ENCODE results near the gene GALNT9.
"Not testable (repeated sequence)": the region's sequence is repeated elsewhere in the genome, so short reads cannot be mapped to it uniquely, and the experiment has no call there.

Gene GALNT9

DNA sequence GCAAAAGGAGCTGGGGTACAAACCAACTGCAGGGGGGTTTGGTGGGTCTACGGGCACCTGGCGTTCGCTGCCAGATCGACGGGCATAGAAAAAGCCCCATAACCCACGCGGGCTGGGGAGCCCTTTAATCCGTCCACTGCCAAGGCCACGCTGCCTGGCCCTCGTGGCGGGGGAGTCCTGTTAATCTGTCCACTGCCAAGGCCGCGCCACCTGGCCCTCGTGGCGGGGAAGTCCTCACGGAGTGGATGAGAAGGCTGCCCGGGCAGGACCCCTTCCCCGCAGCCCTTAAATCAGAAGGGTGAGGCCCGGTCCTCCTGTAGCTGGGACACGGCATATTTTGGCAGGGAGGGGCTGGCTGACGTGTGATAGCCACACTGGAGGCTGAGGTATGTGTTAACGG, 99.0 kb downstream of the GALNT9 start:
- DNase-seq (ENCODE audit: low read depth, low spot score), result no peak

DNA sequence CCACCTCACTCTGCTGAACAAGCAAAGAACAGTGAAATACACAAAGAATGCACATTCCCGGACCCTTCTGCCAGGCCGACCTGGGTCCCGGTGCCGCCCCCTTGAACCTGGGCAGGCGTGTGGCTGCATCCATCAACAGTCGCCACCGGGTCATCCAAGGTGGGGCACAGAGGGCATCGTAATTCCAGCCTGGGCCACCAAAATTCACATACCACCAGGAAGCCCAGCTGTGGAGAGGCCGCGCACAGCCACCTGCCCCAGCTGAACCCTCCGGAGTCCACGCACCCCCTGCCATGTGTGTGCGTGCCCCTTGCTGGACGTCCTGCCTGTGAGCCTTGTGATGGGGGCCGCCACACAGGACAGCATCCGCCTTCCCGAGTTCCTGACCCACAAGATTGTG, 99.5 kb downstream of the GALNT9 start:
- no peak for DNase-seq (ENCODE audit: low read depth, low spot score)

DNA sequence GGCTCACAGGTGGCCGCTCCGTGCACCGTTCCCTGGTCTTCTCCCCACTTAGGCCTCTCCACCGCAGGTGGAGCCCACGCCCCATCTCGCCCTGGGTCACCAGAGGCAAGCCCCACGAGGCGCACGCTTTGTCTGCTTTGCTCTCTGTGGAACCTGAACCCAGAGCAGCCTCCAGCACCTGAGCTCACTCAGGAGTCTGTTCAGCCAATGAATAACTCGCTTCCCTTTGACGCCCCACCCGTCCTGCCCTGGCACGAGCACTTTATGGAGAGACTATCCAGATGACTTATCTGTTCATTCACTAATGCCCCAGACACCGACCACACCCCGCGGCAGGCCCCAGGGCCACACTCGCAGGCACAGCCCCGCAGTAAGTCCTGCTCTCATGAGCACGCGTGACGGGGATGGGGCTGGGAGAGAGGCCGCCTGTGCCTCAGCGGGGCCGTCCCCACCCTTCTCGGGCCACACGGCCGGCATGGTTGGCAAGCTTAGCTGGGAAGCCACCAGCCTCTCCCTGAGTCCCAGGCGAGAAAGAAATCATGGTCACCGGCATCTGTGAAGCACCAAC, 100.1 kb downstream of the GALNT9 start:
- no peak for DNase-seq (ENCODE audit: low read depth, low spot score)

DNA sequence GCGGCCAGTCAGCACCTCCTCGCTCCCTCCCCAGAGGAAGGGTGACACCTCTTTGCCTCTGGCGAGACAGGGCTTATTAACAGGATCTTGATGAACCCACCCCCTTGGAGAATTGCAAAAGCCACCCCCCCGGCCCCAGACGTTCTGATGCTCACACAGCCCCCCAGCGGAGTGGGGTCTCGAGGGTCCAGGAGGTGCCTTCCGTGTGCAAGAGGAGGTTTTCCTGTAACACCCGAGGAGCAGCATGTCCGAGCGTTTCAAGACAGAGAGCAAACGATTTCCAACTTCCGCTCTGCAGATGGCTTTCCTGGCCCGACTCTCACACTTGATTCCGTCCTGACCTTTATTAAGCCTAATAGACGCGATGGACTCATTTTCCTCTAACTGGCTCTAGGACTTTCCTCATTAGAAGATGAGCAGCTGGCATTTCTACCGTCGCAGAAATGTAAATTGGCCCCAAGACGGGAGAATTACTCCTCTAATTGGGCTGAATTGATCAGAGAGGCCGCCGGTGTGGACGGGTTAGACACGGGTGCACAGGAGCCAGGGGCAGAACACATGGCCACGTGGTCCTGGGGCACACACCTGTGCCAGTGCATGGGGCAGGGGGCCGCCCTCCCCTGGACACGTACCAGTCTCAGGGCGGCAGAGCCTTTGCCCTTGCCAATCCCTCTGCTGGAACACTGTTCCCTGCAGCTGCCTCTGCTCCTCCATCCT, 100.8 kb downstream of the GALNT9 start:
- no peak for DNase-seq (ENCODE audit: low read depth, low spot score)

- no peak for DNase-seq (ENCODE audit: low read depth, low spot score)
These were observed 101.5 kb downstream of the GALNT9 start for GRCh38 chr12:132227782-132228475.

GRCh38 chr12:132227118-132227517, 102.3 kb downstream of the GALNT9 start:
- no peak for DNase-seq (ENCODE audit: low read depth, low spot score)

- DNase-seq (ENCODE audit: low read depth, low spot score), result no peak
These were observed 102.8 kb downstream of the GALNT9 start for GRCh38 chr12:132226604-132227003.

GRCh38 chr12:132225214-132225613, 104.2 kb downstream of the GALNT9 start:
- DNase-seq (ENCODE audit: low read depth, low spot score), result no peak

GRCh38 chr12:132224484-132224883, 104.9 kb downstream of the GALNT9 start:
- DNase-seq (ENCODE audit: low read depth, low spot score), result no peak

GRCh38 chr12:132222808-132223173, 106.6 kb downstream of the GALNT9 start:
- DNase-seq (ENCODE audit: low read depth, low spot score), result no peak

GRCh38 chr12:132222096-132222807, 107.1 kb downstream of the GALNT9 start:
- DNase-seq (ENCODE audit: low read depth, low spot score), result no peak

DNA sequence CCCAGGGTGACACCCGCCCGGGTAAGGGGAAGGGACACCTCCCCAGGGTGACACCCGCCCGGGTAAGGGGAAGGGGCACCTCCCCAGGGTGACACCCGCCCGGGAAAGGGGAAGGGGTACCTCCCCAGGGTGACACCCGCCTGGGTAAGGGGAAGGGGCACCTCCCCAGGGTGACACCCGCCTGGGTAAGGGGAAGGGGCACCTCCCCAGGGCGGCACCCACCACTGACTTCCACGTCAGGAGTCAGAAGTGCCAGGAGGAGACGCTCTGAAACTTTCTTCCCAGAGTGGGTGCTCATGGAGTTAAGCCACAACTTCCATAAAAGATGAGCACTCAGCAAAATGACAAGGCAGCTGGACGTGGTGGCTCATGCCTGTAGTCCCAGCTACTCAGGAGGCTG, 109.6 kb downstream of the GALNT9 start:
- not testable (repeated sequence) for DNase-seq (ENCODE audit: low read depth, low spot score)

DNA sequence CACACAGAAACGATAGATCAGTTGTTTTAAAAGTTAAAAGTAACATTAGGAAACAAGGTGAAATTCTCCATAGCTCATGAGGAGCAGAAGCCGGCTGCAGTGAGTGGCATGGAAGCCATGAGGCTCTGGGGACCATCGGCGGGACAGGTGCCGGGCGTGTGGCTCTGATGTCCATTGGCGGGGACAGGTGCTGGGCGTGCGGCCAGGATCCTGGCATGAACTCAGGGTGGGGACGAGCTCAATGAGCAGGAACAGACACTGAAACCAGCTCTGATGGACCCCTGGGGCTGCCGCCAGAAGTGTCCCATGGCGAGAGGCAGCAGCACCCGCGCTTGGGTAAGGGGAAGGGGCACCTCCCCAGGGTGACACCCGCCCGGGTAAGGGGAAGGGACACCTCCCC, 110.1 kb downstream of the GALNT9 start:
- no peak for DNase-seq (ENCODE audit: low read depth, low spot score)

GRCh38 chr12:132218915-132219314, 110.5 kb downstream of the GALNT9 start:
- no peak for DNase-seq (ENCODE audit: low read depth, low spot score)

GRCh38 chr12:132218527-132218875, 110.9 kb downstream of the GALNT9 start:
- no peak for DNase-seq (ENCODE audit: low read depth, low spot score)

DNA sequence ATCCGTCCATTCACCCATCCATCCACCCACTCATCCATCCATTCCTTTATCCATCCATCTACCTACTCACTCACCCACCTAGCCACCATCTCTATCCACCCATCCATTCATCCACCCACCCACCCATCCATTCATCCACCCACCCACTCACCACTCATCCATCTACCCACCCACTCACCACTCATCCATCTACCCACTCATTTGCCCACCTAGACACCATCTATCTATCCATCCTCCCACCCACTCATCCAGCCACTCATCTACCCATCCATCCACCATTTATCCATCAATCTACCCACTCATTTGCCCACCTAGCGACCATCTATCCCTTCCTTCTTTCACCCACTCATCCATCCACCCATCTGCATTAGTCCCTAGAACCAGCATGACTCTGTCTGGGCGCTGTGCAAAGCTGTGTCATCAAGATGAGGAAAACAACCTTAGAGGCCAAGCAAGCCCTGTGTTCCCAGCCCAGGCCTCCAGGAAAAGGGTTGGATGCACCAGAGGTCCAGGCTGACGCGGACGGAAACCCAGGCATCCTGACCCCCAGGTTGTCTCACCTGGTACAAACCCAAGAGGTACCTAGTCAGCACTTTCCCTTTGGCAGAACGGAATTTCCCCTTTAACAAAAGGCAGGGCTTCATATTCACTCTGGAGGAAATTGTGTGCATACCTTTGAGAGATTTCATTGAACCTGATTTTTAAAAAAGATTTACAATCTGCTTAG, 111.4 kb downstream of the GALNT9 start:
- DNase-seq (ENCODE audit: low read depth, low spot score), result no peak

DNA sequence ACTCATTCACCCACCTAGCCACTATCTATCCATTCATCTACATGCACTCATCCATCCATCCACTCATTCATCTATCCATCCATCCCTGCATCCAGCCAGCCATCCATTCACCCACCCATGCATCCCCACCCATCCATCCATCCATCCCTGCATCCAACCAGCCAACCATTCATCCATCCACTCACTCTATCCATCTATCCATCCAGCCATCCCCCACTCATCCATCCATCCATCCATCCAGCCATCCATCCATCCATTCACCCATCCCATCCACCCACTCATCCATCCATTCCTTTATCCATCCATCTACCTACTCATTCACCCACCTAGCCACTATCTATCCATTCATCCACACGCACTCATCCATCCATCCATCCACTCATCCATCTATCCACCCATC, 112.0 kb downstream of the GALNT9 start:
- DNase-seq (ENCODE audit: low read depth, low spot score), result no peak

DNA sequence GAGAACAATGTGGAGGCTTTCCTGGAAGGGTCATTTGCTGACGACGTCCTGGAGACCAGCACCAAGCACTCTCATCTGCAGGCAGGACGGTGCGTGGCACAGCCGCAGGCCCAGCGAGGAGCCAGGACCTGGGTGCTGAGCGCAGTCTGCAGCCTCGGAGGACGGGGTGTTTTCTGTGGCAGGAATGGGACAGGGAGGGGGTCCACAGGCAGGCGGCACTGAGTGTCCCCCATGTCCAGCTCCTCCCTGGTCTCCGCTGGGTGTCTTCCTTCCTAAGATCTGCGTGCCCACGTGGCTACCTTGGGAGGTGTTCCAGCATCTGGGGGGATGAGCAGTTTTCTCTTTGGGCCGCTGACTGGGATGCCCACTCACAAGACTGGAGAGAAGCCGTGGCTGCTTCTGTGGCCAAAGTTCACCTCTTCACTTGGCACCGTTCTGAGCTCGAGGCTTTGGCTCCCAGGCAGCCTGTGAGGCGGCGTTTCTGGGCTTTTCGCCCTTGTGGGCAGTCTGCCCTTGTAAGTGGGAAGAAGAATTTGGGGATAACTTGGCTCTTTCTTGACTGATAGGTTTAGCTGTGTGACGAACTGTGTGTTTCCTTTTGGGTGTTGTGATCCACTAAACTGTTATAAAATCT, 112.9 kb downstream of the GALNT9 start:
- DNase-seq (ENCODE audit: low read depth, low spot score), result no peak

DNA sequence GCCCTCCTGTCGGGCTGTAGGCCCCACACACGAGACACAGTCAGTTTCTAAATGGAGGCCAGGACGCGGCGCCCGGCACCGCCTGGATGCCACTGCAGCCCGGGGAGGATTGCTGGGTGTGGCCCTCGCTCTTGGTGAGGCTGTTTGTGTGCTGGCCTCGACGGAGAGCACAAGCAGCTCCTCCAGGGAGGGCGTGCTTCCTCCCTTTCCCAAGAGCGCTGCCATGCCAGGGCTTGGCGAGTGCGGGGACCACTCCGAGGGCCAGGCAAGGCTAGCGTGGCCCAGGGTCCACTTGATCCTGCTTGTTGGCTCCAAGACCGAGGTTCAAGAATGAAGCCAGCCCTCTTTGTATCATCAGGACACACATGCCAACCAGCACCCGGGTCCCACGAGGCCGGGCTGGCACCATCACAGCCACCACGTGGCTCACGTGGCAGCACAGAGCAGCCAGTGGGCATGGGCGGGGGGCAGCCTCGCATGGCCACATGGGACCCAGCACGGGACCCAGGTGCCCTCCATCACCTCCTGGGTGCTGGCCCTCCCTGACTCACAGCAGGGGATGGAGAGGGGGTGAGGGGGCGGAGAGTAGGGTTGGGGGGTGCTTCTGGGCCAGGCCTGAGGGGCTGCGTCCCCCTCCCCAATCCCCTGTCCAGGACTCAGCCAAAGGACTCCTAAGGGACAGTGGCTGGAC, 113.9 kb downstream of the GALNT9 start:
- no peak for DNase-seq (ENCODE audit: low read depth, low spot score)

DNA sequence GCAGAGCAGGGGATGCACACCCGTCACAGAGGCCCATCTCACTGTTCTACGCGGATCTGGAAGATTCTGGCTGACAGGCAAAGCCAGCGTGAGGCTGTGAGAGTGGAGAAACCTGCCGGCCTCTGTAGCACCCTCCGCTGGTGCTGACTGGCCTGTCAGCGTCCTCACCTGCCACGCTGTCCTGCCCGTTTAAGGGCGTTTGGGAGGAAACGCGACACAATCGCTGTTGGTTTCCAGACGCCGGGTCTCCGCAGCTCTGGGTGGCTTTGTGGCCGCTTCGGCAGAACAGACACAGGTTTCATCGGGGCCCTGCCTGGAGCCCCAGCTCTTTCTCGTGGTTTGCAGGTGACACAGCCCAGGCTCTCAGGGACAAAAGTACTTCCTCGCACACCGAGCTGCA, 114.5 kb downstream of the GALNT9 start:
- no peak for DNase-seq (ENCODE audit: low read depth, low spot score)

DNA sequence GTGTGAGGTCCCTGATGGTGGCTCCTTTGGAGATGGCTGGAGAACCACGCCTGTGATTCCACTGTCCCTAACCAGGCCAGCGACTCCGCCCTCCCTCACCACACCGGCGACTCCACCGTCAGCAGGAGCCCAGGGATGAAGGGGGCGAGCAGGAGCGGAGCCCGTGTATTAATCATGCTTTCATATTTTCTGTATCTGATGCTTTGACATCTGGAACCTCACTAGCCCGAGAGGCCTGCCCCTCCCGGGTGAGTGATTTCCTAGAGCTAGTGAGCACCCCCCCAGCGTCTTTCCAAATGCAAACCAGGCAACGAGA, 115.3 kb downstream of the GALNT9 start:
- no peak for DNase-seq (ENCODE audit: low read depth, low spot score)
